ENCODE measurements around the gene CAMK2D. TPM values are rescaled to one million over a fixed set of nuclear protein-coding genes. Genes with fewer than 3 reads are reported as not detected.

The CAMK2D gene
- total and polyA plus RNA-seq, 4 donors, result 10.1 to 31.0 (median 25.6) TPM

DNA sequence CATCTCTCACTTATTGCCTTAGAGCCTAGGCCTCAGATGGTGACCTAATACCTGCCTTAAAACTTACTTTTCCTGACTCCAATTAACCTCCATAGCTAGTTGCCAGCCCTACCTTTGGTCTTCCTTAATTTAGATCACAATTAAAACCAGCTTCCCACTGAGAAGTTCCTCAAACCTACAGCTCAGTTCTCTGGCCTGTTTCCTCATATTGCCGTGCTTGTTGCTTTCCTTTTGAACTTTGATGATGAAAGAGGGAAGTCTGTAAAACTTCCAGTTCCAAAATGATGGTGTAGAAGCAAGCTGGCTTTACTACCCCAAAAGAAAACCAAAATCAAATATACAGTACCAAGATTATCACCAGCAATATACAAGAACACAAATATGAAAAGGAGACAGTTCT is 28.9 kb upstream of the CAMK2D start (continued):
- TF ChIP-seq SP1 (IDR thresholded peaks at IDR 0.05) (no peak), HNF4G (IDR thresholded peaks at IDR 0.05) (no peak), TAF1 (conservative IDR thresholded peaks at IDR 0.05) (no peak), RXRA (IDR thresholded peaks at IDR 0.05) (no peak)

DNA sequence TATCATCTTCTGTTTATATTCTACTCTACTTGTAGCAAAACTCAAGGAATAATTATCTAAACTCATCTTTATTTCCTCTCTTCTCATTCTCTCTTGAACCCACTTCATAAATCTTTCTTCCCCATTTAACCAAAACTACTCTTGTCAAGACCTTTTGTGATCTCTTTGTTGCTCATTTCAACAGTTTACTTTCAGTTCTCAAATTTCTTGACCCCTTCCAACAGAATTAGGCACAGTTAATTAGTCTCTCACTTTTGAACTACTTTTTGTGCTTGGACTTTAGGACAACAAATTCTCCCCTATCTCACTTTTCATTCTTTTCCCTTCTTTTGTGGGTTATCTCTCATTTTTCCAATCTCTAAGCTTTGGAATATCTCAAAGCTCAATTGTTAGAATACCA is 27.4 kb upstream of the CAMK2D start:
- Histone ChIP-seq H3K36me3 (ENCODE audit: control insufficient read depth in 4 of 4, insufficient read depth in 3 of 4, low read depth in 1 of 4, low read length in 3 of 4) (no peaks in the 10 kb centered on the region), H3K27ac (ENCODE audit: low read depth in 1 of 2, low read length in 2 of 2) (no peak overlapping the region), H3K9ac (ENCODE audit: low read depth in 1 of 2, low read length in 2 of 2) (no peak overlapping the region), H3K4me1 (ENCODE audit: control insufficient read depth in 4 of 4, insufficient read depth in 4 of 4, low read length in 3 of 4) (peaks cover 0 to 4% (median 0%) of the 10 kb centered on the region in 4 donors), H3K27me3 (ENCODE audit: control insufficient read depth in 4 of 4, insufficient read depth in 4 of 4, low read length in 3 of 4) (no peaks in the 10 kb centered on the region), H3K4me3 (ENCODE audit: low read depth in 1 of 3, low read length in 3 of 3) (no peak overlapping the region), H3K9me3 (ENCODE audit: control insufficient read depth in 4 of 4, low read length in 3 of 4) (peaks cover 0 to 6% (median 1%) of the 10 kb centered on the region in 4 donors)
- no peak for DNase-seq (ENCODE audit: low spot score)
- TF ChIP-seq SP1 (IDR thresholded peaks at IDR 0.05) (no peak), EGR1 (IDR thresholded peaks at IDR 0.05; ENCODE audit: low read depth in 2 of 2) (no peak), YY1 (IDR thresholded peaks at IDR 0.05) (no peak), RAD21 (IDR thresholded peaks at IDR 0.05) (no peak), RXRA (IDR thresholded peaks at IDR 0.05) (no peak), NR2F2 (IDR thresholded peaks at IDR 0.05) (no peak), FOXA2 (IDR thresholded peaks at IDR 0.05) (no peak), HNF4G (IDR thresholded peaks at IDR 0.05) (no peak)
- TF ChIP-seq, protein P1, sequence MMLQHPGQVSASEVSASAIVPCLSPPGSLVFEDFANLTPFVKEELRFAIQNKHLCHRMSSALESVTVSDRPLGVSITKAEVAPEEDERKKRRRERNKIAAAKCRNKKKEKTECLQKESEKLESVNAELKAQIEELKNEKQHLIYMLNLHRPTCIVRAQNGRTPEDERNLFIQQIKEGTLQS (IDR thresholded peaks at IDR 0.05), result no peak
- TF ChIP-seq, protein P2, sequence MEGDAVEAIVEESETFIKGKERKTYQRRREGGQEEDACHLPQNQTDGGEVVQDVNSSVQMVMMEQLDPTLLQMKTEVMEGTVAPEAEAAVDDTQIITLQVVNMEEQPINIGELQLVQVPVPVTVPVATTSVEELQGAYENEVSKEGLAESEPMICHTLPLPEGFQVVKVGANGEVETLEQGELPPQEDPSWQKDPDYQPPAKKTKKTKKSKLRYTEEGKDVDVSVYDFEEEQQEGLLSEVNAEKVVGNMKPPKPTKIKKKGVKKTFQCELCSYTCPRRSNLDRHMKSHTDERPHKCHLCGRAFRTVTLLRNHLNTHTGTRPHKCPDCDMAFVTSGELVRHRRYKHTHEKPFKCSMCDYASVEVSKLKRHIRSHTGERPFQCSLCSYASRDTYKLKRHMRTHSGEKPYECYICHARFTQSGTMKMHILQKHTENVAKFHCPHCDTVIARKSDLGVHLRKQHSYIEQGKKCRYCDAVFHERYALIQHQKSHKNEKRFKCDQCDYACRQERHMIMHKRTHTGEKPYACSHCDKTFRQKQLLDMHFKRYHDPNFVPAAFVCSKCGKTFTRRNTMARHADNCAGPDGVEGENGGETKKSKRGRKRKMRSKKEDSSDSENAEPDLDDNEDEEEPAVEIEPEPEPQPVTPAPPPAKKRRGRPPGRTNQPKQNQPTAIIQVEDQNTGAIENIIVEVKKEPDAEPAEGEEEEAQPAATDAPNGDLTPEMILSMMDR (IDR thresholded peaks at IDR 0.05; ENCODE audit: low read depth, low read length, missing input control), result no peak
- TF ChIP-seq, protein P3, sequence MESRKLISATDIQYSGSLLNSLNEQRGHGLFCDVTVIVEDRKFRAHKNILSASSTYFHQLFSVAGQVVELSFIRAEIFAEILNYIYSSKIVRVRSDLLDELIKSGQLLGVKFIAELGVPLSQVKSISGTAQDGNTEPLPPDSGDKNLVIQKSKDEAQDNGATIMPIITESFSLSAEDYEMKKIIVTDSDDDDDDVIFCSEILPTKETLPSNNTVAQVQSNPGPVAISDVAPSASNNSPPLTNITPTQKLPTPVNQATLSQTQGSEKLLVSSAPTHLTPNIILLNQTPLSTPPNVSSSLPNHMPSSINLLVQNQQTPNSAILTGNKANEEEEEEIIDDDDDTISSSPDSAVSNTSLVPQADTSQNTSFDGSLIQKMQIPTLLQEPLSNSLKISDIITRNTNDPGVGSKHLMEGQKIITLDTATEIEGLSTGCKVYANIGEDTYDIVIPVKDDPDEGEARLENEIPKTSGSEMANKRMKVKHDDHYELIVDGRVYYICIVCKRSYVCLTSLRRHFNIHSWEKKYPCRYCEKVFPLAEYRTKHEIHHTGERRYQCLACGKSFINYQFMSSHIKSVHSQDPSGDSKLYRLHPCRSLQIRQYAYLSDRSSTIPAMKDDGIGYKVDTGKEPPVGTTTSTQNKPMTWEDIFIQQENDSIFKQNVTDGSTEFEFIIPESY (IDR thresholded peaks at IDR 0.05), result no peak

DNA sequence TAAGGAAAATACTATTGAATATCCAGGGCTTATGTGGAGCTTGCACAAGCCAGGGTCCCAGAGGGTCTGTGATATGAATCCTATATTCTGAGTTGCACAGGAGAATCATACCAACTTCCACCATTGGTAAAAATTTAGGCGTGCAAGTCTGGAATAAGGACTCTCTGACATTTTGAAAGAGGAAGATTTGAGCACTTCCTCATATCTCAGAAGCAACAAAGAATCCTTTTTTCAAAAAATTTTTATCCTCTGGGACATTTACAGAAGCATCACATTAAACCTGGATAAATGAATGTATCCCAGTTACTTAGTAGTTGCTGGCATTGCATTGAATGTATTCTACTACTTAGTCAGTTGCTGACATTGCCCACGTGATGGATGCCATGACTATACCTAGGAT is 24.2 kb upstream of the CAMK2D start:
- WGBS, result 68% methylated on average over 2 of the region's 2 CpGs
- DNase-seq (ENCODE audit: low spot score), result no peak
- H3K9me3 ChIP-seq (ENCODE audit: control insufficient read depth in 4 of 4, low read length in 3 of 4), result no peaks in the 10 kb centered on the region
- H3K36me3 ChIP-seq (ENCODE audit: control insufficient read depth in 4 of 4, insufficient read depth in 3 of 4, low read depth in 1 of 4, low read length in 3 of 4), result no peaks in the 10 kb centered on the region
- H3K27ac ChIP-seq (ENCODE audit: low read depth in 1 of 2, low read length in 2 of 2), result no peak overlapping the region
- peaks cover 0 to 4% (median 0%) of the 10 kb centered on the region in 4 donors for H3K4me1 ChIP-seq (ENCODE audit: control insufficient read depth in 4 of 4, insufficient read depth in 4 of 4, low read length in 3 of 4)
- H3K4me3 ChIP-seq (ENCODE audit: low read depth in 1 of 3, low read length in 3 of 3), result no peak overlapping the region
- H3K27me3 ChIP-seq (ENCODE audit: control insufficient read depth in 4 of 4, insufficient read depth in 4 of 4, low read length in 3 of 4), result no peaks in the 10 kb centered on the region
- no peak overlapping the region for H3K9ac ChIP-seq (ENCODE audit: low read depth in 1 of 2, low read length in 2 of 2)
- TF ChIP-seq NR2F2 (IDR thresholded peaks at IDR 0.05) (no peak), RAD21 (IDR thresholded peaks at IDR 0.05) (no peak), TAF1 (conservative IDR thresholded peaks at IDR 0.05) (no peak), FOXA1 (IDR thresholded peaks at IDR 0.05) (no peak), FOXA2 (IDR thresholded peaks at IDR 0.05) (no peak), EGR1 (IDR thresholded peaks at IDR 0.05; ENCODE audit: low read depth in 2 of 2) (no peak), YY1 (IDR thresholded peaks at IDR 0.05) (no peak), SP1 (IDR thresholded peaks at IDR 0.05) (no peak), RXRA (IDR thresholded peaks at IDR 0.05) (no peak), JUND (IDR thresholded peaks at IDR 0.05) (no peak), GABPA (IDR thresholded peaks at IDR 0.05 in 1 of 2, conservative IDR thresholded peaks at IDR 0.05 in 1 of 2) (no peak), HNF4A (conservative IDR thresholded peaks at IDR 0.05) (no peak), HNF4G (IDR thresholded peaks at IDR 0.05) (no peak)
- TF ChIP-seq, protein P4, sequence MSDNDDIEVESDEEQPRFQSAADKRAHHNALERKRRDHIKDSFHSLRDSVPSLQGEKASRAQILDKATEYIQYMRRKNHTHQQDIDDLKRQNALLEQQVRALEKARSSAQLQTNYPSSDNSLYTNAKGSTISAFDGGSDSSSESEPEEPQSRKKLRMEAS (IDR thresholded peaks at IDR 0.05), result no peak
- TF ChIP-seq, protein P5, sequence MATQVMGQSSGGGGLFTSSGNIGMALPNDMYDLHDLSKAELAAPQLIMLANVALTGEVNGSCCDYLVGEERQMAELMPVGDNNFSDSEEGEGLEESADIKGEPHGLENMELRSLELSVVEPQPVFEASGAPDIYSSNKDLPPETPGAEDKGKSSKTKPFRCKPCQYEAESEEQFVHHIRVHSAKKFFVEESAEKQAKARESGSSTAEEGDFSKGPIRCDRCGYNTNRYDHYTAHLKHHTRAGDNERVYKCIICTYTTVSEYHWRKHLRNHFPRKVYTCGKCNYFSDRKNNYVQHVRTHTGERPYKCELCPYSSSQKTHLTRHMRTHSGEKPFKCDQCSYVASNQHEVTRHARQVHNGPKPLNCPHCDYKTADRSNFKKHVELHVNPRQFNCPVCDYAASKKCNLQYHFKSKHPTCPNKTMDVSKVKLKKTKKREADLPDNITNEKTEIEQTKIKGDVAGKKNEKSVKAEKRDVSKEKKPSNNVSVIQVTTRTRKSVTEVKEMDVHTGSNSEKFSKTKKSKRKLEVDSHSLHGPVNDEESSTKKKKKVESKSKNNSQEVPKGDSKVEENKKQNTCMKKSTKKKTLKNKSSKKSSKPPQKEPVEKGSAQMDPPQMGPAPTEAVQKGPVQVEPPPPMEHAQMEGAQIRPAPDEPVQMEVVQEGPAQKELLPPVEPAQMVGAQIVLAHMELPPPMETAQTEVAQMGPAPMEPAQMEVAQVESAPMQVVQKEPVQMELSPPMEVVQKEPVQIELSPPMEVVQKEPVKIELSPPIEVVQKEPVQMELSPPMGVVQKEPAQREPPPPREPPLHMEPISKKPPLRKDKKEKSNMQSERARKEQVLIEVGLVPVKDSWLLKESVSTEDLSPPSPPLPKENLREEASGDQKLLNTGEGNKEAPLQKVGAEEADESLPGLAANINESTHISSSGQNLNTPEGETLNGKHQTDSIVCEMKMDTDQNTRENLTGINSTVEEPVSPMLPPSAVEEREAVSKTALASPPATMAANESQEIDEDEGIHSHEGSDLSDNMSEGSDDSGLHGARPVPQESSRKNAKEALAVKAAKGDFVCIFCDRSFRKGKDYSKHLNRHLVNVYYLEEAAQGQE (IDR thresholded peaks at IDR 0.05), result no peak
- TF ChIP-seq, protein P3 (IDR thresholded peaks at IDR 0.05), result no peak
- TF ChIP-seq, protein P1 (IDR thresholded peaks at IDR 0.05), result no peak
